Mucosa of descending colon (tissue), 3 donors: Measurements from ENCODE around the gene ETF1. TPM values are rescaled to one million over a fixed set of nuclear protein-coding genes. Genes with fewer than 3 reads are reported as not detected.

Experiments
- ATAC-seq: fragments of 200-7000 bp; cut with Tn5 transposase; one replicate; pipeline ENCODE4 v1.9.1; 2020; ENCODE audit warnings: mild to moderate bottlenecking, moderate library complexity
- DNase-seq, 3 donors: peaks; one replicate each; pipeline ENCODE4 v3.0.0-alpha.2; 2020
- H3K36me3 ChIP-seq: fragments of 200-600 bp; one replicate; pipeline ENCODE4 v1.8.0; 2021; ENCODE audit warnings: low read depth, mild to moderate bottlenecking
- H3K4me1 ChIP-seq: fragments of 200-600 bp; one replicate; pipeline ENCODE4 v1.8.0; 2021; ENCODE audit warnings: low read depth, mild to moderate bottlenecking
- H3K4me3 ChIP-seq: fragments of 200-600 bp; one replicate; pipeline ENCODE4 v1.8.0; 2021; ENCODE audit warnings: mild to moderate bottlenecking
- H3K9me3 ChIP-seq: fragments of 200-600 bp; one replicate; pipeline ENCODE4 v1.8.0; 2021; ENCODE audit warnings: mild to moderate bottlenecking
- CTCF ChIP-seq: fragments of 200-600 bp; IDR thresholded peaks from one replicate; pipeline ENCODE4 v1.8.0; 2022; ENCODE audit warnings: antibody characterized with exemption, mild to moderate bottlenecking
- intact Hi-C, 2 donors: fragments of 100-400 bp; cut with DNase I in 1 of 2; cut with micrococcal nuclease in 1 of 2; formaldehyde crosslinking; loops; one replicate each; pipeline versions ENCODE4 v1.11.0 to v1.11.1; 2022; cut with DNase I, micrococcal nuclease
- total RNA-seq, 3 donors: library from RNA; stranded (reverse); fragmentation: NEBNext Ultra II Directional in 2 of 3; extraction: Animal tissue kit (Norgen Biotek cat#: 25700) in 2 of 3; gene quantifications; one replicate each; pipeline versions ENCODE4 v1.2.1 to v1.2.4, GENCODE V29; 2021 to 2023
- donor health status: DM: no; HTN: no; CAD: no; lungs with moderate emphysema.
- donor health status: DM: no; HTN: no; CAD: no.
- donor health status: DM: no; HTN: yes; CAD: no.

ETF1 gene
- total RNA-seq, 3 donors from 2014 or later, result 66.5 to 114 (median 85.7) TPM

GRCh38 chr5:138466125-138466899, 76.7 kb downstream of the ETF1 start:
- no peaks in the 10 kb centered on the region for H3K36me3 ChIP-seq
- intact Hi-C loops, result no loop called here
- peak in 1 of 3 donors; percentile 53 for DNase-seq
- no peaks in the 10 kb centered on the region for H3K9me3 ChIP-seq
- no peak for TF ChIP-seq CTCF
- H3K4me1 ChIP-seq, result peaks cover 14% of the 10 kb centered on the region
- H3K4me3 ChIP-seq, result peak overlapping the region; percentile 48
- ATAC-seq, result no peak

GRCh38 chr5:138465261-138466124, 77.5 kb downstream of the ETF1 start, which contains the start of gene EGR1:
Gene EGR1 (plus strand): TSS chr5:138465479. CDS start chr5:138465762, 283 bp downstream.
- Histone ChIP-seq H3K9me3 (no peaks in the 10 kb centered on the region), H3K4me3 (peak within 1 kb of the TSS; percentile 48), H3K36me3 (no peaks in the 10 kb centered on the region), H3K4me1 (peaks cover 15% of the 10 kb centered on the region)
- TF ChIP-seq CTCF, result no peak
- DNase-seq, result peak; percentile 95 to 97 (median 96)
- peak; percentile 66 for ATAC-seq
- intact Hi-C loops, result no loop called here

- Histone ChIP-seq H3K4me3 (peak overlapping the region; percentile 48), H3K36me3 (no peaks in the 10 kb centered on the region), H3K4me1 (peaks cover 15% of the 10 kb centered on the region), H3K9me3 (no peaks in the 10 kb centered on the region)
- TF ChIP-seq CTCF, result no peak
- ATAC-seq (peak; percentile 82), DNase-seq (peak; percentile 95 to 97 (median 97))
- intact Hi-C loops, result no loop called here
Observed at GRCh38 chr5:138464388-138465260, 78.4 kb downstream of the ETF1 start.

GRCh38 chr5:138464008-138464387, 79.0 kb downstream of the ETF1 start:
- peak; percentile 79 for ATAC-seq
- peaks cover 15% of the 10 kb centered on the region for H3K4me1 ChIP-seq
- peak overlapping the region; percentile 48 for H3K4me3 ChIP-seq
- TF ChIP-seq CTCF, result peak; percentile 88
- intact Hi-C loops, result no loop called here
- H3K9me3 ChIP-seq, result no peaks in the 10 kb centered on the region
- H3K36me3 ChIP-seq, result no peaks in the 10 kb centered on the region
- peak; percentile 94 to 98 (median 97) for DNase-seq

GRCh38 chr5:138463419-138464007, 79.5 kb downstream of the ETF1 start:
- peak; percentile 54 to 64 (median 64) for DNase-seq
- no peak for TF ChIP-seq CTCF
- H3K9me3 ChIP-seq, result no peaks in the 10 kb centered on the region
- H3K36me3 ChIP-seq, result no peaks in the 10 kb centered on the region
- H3K4me1 ChIP-seq, result peaks cover 15% of the 10 kb centered on the region
- H3K4me3 ChIP-seq, result peak overlapping the region; percentile 48
- ATAC-seq, result peak; percentile 4
- intact Hi-C loops, result no loop called here
